DMS114 treated with DMSO at 0.1 percent for 48 hours (cell line): ENCODE results near the gene GPR141.

Experiments used
- DNase-seq: peaks from one replicate; lab custom pipeline; 2025; ENCODE audit not compliant: unreplicated experiment; lab: John Stamatoyannopoulos, UW

GPR141 gene

GRCh38 chr7:37683246-37684120 lies at the start of gene GPR141:
Gene GPR141, plus strand, starts transcription at chr7:37683766. Its CDS starts 56,628 bp downstream, at chr7:37740394.
- no peak for DNase-seq

- no peak for DNase-seq
Observed at GRCh38 chr7:37635346-37635745, 48.2 kb upstream of the GPR141 start.

GRCh38 chr7:37642028-37642540 lies 41.5 kb upstream of the GPR141 start:
- no peak for DNase-seq

- DNase-seq, result no peak
Observed at GRCh38 chr7:37643876-37644275, 39.7 kb upstream of the GPR141 start.

GRCh38 chr7:37645282-37646050 lies 38.1 kb upstream of the GPR141 start:
- no peak for DNase-seq

- no peak for DNase-seq
Observed at GRCh38 chr7:37656913-37657530, 26.5 kb upstream of the GPR141 start.

- DNase-seq, result no peak
Observed at GRCh38 chr7:37657816-37658215, 25.8 kb upstream of the GPR141 start.

GRCh38 chr7:37659971-37660565 lies 23.5 kb upstream of the GPR141 start:
- no peak for DNase-seq

GRCh38 chr7:37660614-37661013 lies 23.0 kb upstream of the GPR141 start:
- no peak for DNase-seq

- DNase-seq, result no peak
Observed at GRCh38 chr7:37663693-37664092, 19.9 kb upstream of the GPR141 start.

- DNase-seq, result no peak
Observed at GRCh38 chr7:37665352-37666022, 18.1 kb upstream of the GPR141 start.

GRCh38 chr7:37666026-37666799 lies 17.4 kb upstream of the GPR141 start:
- DNase-seq, result no peak

- DNase-seq, result no peak
Observed at GRCh38 chr7:37669818-37670217, 13.7 kb upstream of the GPR141 start.

- no peak for DNase-seq
Observed at GRCh38 chr7:37670436-37670835, 13.1 kb upstream of the GPR141 start.

GRCh38 chr7:37671876-37672275 lies 11.7 kb upstream of the GPR141 start:
- no peak for DNase-seq

- DNase-seq, result no peak
Observed at GRCh38 chr7:37672926-37673325, 10.6 kb upstream of the GPR141 start.

- DNase-seq, result no peak
Observed at GRCh38 chr7:37673523-37673922, 10.0 kb upstream of the GPR141 start.

- DNase-seq, result no peak
Observed at GRCh38 chr7:37674531-37674930, 9.0 kb upstream of the GPR141 start.

GRCh38 chr7:37675749-37676148 lies 7.8 kb upstream of the GPR141 start:
- DNase-seq, result no peak

GRCh38 chr7:37684927-37685326 lies 1.4 kb downstream of the GPR141 start:
- no peak for DNase-seq
